ENCODE results near the gene AOPEP. TPM values are rescaled to one million over a fixed set of nuclear protein-coding genes. Genes with fewer than 3 reads are reported as not detected.

Gene AOPEP
- total and polyA plus RNA-seq, 9 of the 15 experiments (the other 6 are each of a cell fraction or from before 2014, with no cell fraction given) = 4.5 to 19.3 (median 13.5) TPM

GRCh38 chr9:94726495-94727191 lies at the start of gene AOPEP (continued):
- TF ChIP-seq RREB1 (CRISPR knock-in tag; IDR thresholded peaks at IDR 0.05) = peak; percentile 87
- peak; percentile 20; the same call in 1 of the 2 replicates for TF ChIP-seq XRCC5 (IDR thresholded peaks at IDR 0.05; ENCODE audit: low read depth, low read length)
- 0 out of 2 replicates have a peak, but pooled peaks have one; percentile 81 for TF ChIP-seq ERF (CRISPR knock-in tag; IDR thresholded peaks at IDR 0.05)
- TF ChIP-seq NFE2 (IDR thresholded peaks at IDR 0.05; ENCODE audit: low read depth) = peak; percentile 27; the same call in 1 of the 2 replicates
- TF ChIP-seq GABPA (tag; conservative IDR thresholded peaks at IDR 0.05; ENCODE audit: low read depth) = peak; percentile 86
- peak; percentile 89 for TF ChIP-seq MAX (CRISPR knock-in tag; IDR thresholded peaks at IDR 0.05)
- no peak for TF ChIP-seq RBM39 (optimal IDR thresholded peaks at IDR 0.05; ENCODE audit: low read depth, low read length)
- TF ChIP-seq POLR2H (tag; IDR thresholded peaks at IDR 0.05; ENCODE audit: low read depth) = peak; percentile 42
- TF ChIP-seq NFRKB (IDR thresholded peaks at IDR 0.05; ENCODE audit: low read depth) = no peak
- peak; percentile 71 for TF ChIP-seq ZBTB40 (IDR thresholded peaks at IDR 0.05)
- TF ChIP-seq ZBTB40 (CRISPR knock-in tag; IDR thresholded peaks at IDR 0.05) = no peak

Data from K562 (cell line).